Thyroid gland (tissue), 4 donors: ENCODE data around the gene PPIC.

Source experiments
- POLR2A ChIP-seq, 2 donors: fragments of 450-650 bp; IDR thresholded peaks; one replicate each; pipeline ENCODE4 v1.6.1; 2017; ENCODE audit warnings: antibody characterized with exemption in 2 of 2, mild to moderate bottlenecking in 2 of 2, moderate library complexity in 1 of 2
- TF ChIP-seq, protein P1 (sequence below), 6 experiments: fragments of 200-600 bp in 3 of 6; fragments of 450-650 bp in 3 of 6; sonication (generic) in 3 of 6; IDR thresholded peaks; one replicate each; pipeline ENCODE4 v1.5.1; 2016 to 2019; ENCODE audit warnings: antibody characterized with exemption in 6 of 6, mild to moderate bottlenecking in 2 of 6, inconsistent platforms in 1 of 6, moderate library complexity in 1 of 6

- TF ChIP-seq POLR2A (IDR thresholded peaks at IDR 0.05) = no peak
- TF ChIP-seq, protein P1, sequence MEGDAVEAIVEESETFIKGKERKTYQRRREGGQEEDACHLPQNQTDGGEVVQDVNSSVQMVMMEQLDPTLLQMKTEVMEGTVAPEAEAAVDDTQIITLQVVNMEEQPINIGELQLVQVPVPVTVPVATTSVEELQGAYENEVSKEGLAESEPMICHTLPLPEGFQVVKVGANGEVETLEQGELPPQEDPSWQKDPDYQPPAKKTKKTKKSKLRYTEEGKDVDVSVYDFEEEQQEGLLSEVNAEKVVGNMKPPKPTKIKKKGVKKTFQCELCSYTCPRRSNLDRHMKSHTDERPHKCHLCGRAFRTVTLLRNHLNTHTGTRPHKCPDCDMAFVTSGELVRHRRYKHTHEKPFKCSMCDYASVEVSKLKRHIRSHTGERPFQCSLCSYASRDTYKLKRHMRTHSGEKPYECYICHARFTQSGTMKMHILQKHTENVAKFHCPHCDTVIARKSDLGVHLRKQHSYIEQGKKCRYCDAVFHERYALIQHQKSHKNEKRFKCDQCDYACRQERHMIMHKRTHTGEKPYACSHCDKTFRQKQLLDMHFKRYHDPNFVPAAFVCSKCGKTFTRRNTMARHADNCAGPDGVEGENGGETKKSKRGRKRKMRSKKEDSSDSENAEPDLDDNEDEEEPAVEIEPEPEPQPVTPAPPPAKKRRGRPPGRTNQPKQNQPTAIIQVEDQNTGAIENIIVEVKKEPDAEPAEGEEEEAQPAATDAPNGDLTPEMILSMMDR (IDR thresholded peaks at IDR 0.05) = no peak
Measured at GRCh38 chr5:122984425-122984824, 52.1 kb downstream of the PPIC start.
